Islet of Langerhans (tissue), 1 donor: Measurements from ENCODE around the gene GARNL3.

Experiments
- FAIRE-seq: peaks from one replicate; lab custom pipeline; 2011; peaks lifted over from hg19 to GRCh38; lab: Jason Lieb, UNC

Gene GARNL3

DNA sequence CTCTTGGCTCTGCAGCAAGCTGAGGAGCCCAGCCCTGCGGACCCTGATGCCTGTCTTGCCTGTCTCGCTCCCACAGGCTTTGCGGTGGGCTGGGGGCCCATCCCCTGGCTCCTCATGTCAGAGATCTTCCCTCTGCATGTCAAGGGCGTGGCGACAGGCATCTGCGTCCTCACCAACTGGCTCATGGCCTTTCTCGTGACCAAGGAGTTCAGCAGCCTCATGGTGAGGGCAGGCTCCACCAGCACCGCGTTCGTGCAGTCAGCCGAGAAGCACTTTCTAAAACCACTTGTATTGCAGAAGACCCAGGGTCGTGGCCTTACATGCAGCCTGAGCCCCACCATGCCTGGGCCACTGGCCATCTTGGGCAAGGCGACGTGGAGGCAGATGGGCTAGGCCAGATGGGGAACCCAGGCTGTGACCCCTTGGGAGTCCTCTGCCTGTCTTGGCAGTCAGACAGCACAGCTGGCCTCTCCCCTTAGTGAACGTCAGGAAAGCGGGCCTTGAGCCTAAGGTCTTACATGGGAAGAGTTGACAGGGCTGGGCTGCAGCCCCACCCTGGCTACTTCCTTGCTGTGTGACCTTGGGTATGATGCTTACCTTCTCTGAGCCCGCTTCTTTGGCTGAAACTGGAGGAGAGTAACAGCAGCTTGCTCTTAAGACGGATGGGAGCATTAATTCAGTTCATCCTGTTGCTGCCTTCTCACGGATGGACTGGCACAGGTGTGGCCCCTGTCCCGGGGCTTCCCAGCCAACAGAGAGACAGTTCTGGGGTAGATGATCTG lies 141.0 kb downstream of the GARNL3 start:
- FAIRE-seq, result no peak

- no peak for FAIRE-seq
These were observed 142.4 kb downstream of the GARNL3 start for GRCh38 chr9:127406799-127407491.

DNA sequence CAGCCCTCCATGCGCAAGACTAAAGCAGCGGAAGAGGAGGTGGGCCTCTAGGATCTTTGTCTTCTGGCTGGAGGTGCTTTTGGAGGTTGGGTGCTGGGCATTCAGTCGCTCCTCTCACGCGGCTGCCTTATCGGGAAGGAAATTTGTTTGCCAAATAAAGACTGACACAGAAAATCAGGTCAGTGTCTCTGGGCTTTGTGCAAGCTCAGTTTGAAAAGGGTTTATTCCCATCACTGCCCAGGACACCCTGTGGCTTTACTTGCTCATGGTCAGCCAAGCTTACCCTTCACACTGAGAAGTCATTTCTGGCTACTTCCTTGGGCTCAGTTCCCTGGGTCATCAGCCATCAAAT lies 142.9 kb downstream of the GARNL3 start:
- no peak for FAIRE-seq

GRCh38 chr9:127411122-127411521 lies 146.5 kb downstream of the GARNL3 start:
- FAIRE-seq, result no peak

GRCh38 chr9:127415141-127415540 lies 150.6 kb downstream of the GARNL3 start:
- no peak for FAIRE-seq

DNA sequence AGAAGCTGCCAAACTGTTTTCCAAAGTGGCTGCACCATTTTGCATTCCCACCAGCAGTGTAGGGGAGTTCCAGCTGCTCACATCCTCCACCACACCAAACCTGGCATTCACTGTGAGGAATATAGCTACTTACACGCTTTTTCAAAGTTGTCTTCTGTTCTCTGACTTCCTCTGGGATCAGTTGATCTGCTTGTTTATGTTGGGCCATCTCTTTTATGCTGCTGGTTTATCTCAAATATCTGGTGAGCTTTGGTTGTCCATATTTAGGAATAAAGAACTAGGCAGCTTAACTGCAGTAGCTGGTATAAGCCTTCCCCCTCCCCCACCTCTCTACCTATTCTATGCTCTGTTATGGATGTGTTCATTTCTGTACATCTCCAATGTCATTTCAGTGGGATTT lies 151.1 kb downstream of the GARNL3 start:
- no peak for FAIRE-seq

DNA sequence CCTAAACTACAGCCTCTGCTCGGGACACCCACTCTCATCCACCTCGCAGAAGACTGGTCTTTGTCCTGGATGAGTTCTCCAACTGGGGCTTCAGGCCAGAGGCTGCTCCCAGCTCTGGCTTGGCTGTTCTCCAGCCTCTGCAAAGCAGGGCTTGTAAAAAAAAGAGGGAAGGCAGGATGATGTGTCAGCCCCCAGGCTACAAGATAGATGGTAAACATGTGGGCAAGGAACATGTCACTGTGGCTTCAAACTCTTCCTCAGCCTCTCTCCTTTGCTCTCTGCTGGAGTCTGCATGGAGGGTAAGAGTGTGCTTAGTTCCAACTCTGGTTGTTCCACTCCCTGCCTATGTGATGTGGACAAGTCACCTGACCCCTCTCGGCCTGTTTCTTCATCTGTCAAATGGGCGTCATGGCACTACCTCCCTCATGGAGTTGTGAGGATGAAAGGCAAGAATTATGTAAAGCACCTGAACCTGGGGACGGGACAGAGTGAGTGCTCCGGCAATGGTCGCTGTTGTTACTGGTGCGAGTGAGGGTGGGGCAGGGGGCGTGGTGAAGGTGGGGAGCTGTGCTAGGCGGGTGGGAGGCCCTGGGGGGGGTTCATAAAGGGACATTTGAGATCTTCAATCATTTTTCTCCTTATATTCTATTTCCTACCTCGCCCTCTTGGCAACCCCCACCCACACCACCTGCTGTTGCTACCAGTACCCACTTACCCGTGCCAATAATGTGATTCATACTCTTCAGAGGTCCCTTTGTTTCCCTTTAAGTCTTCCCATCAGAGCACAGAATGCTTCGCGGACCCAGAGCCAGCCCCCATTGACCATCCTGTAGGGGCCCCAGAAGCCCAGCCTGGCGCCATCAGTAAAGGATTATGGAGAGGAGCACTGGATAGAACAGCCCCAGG lies 152.8 kb downstream of the GARNL3 start:
- no peak for FAIRE-seq

DNA sequence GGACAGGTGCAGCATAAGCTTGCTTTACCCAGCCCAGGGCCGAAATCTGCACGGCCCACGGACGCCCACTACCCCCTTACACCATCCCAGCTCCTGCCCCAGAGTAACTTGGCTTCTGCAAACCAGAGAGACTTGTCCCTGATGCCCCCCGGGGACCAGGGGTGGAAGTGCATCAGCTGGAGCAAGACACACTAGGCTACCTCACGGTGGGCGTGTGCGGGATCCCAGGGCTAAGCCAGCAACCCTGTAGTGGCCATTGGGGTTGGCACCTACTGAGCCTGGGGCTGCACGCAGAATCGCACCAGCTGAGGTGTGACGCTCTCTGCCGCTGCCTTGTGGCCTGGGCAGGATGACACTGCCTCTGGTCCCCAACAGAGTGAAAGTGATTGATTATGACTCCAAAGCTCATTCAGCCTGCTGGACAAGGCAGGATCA lies 153.5 kb downstream of the GARNL3 start:
- FAIRE-seq, result no peak

DNA sequence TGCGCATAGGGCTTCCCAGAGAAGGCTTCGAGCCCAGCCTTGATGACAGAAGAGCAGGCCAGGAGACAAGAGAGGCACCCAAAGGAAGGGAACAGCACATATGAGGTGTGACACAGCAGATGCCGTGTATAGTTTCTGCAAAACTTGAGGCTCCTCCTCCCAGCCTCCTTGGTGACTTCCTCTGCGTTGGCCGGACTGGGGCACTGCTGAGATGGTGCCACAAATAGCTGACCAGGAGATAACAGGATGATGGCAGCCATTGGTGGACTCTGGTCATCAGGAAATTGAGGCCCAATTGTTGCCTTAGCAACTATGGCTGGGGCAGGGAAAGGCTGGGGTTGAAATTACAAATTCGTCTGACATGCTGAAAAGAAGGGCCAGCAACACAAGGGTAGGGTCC lies 154.8 kb downstream of the GARNL3 start:
- FAIRE-seq, result no peak

DNA sequence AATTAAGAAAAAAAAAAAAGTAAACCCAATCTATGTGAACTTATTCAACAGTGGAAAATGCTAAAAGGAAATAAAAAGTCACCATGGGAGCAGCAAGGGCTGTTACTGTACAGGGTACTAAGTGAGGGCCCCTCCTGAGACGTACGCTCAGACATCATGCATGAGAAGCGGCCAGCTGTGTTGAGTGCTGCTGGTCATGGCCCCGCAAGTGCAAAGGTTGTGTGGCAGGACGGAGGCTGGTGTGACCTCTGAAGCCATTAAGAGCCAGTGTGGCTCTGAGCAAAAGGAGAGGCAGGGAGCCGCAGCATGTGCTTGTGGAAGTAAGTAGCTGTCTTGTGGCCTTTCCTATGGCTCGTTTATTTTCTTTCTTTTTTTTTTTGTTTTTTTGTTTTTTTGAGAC lies 156.5 kb downstream of the GARNL3 start:
- no peak for FAIRE-seq

DNA sequence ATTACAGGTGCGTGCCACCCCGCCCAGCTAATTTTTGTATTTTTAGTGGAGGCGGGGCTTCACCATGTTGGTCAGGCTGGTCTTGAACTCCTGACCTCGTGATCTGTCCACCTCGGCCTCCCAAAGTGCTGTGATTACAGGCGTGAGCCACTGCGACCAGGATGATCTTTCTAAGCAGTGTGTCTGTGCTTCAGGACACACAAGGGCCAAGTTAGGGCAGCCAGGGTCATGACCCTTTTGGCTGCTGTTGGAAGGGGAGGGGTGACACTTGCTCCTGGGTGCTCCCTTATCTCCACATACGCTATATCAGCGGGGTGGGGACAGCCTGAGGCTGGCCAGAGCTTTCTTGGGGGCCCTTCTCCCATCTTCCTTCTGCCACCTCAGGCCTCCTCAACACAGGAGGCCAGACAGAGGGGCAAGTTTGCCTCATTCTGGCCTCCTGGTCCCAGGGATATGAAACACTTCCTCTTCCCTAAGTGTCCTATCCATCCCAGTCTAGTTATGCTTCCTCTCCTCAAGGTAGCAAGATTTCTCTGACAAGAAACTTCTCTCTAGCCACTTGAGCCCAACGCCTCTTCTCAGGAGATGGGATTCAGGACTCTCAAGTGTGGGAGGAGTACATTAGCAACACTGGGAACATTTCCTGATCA lies 157.7 kb downstream of the GARNL3 start:
- no peak for FAIRE-seq

DNA sequence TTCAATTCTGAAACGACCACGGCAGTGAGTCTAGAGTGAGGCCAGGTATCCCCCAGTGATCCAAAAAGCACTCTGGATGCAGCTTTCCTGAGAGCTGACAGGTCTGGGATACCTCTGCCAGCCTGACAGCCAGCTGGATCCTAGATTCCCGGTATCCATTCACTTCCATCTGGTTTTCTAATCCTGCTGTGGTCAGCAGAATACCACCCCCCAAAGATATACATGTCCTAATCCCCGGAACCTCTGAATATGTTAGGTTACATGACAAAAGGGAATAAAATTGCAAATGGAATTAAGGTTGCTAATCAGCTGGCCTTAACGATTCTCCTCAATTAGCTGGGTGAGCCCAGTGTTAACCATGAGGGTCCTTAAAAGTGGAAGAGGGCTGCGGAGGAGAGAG lies 158.2 kb downstream of the GARNL3 start:
- FAIRE-seq, result no peak

GRCh38 chr9:127423476-127423933 lies 158.9 kb downstream of the GARNL3 start:
- FAIRE-seq, result no peak

GRCh38 chr9:127423934-127424675 lies 159.5 kb downstream of the GARNL3 start, which contains the start of gene ZNF79:
Gene ZNF79, plus strand, starts transcription at chr9:127424382. Its CDS starts 406 bp downstream, at chr9:127424788.
- FAIRE-seq, result peak; percentile 95

DNA sequence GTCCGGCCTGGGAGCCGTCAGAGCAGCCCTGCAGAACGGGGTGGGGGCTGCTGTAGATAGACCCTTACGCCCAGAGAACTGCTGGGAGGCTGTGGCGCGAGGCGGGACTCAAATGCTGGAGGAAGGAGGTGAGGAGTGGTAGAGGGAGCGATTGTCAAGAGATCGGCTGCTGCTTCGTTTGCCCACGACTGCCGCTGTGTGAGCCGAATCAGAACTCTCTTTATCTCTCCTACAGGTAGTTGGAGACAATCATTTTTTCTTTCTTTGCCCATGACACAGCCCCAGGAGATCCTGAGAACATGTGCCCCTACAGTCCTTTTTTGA lies 160.1 kb downstream of the GARNL3 start:
- no peak for FAIRE-seq

- no peak for FAIRE-seq
These were observed 162.2 kb downstream of the GARNL3 start for GRCh38 chr9:127426756-127427155.

- no peak for FAIRE-seq
These were observed 163.8 kb downstream of the GARNL3 start for GRCh38 chr9:127428348-127428747.

DNA sequence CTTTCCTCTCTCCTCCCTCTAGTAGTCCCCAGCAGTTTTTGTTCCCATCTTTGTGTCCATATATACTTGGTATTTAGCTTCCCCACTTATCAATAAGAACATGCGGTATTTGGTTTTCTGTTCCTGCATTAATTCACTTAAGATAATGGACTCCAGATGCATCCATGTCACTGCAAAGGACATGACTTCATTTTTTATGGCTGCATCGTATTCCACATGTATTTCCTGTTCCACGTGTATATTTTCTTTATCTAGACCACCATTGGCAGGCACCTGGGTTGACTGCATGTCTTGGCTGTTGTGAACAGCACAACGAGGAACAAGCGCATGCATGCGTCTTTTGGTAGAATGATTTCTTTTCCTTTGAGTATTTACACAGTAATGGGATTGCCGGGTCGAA lies 165.8 kb downstream of the GARNL3 start:
- no peak for FAIRE-seq

DNA sequence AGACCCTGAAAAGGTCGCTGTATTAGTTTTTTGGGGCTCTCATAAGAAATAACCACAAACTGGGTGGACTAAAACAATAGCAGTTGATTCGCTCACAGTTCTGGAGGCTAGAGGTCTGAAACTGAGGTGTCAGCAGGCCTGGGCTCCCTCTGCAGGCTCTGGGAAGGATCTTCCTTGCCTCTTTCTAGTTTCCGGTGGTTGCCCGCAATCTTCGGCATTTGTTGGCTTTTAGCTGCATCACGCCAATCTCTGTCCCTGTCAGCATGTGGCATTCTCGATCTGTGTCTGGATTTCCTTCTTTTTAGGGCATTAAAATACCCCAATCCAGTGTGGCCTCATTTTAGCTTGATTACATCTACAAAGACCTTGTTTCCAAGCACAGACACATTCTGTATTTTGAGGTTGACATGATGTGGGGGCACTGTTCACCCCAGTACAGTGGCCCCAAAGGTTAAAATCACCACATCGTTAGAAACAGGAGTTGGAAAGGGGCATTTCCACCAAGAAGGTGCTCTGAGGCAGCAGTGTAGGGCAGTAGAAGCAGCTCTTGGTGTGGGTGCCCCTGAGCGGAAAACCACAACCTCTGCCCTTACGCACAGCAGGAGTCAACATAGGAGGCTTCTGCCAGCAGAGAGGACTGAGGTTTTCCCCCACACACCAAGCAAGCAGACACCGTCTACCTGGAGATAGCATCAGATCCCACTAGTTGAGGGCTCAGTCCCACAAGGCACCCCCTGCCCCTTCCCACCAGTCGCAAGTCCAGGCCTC lies 173.1 kb downstream of the GARNL3 start:
- no peak for FAIRE-seq

DNA sequence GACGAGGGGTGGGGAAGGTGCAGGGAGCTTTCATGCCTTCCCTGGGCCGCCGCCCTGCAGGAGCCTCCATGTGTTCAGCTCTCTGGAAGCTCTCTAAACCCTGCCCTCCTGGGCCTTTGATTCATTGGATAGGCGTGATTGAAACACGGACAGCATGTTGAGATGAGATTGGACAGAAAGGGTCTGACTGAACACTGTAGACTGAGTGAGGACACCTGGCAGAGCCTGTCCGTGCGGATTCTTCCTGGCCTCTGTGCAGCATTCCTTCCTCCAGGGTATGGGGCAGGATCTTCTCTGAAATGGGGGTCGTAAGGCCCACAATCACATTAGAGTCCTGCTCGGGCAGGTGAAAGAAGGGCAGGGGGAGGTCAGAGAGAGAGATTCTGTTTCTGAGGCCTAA lies 173.8 kb downstream of the GARNL3 start:
- FAIRE-seq, result no peak
